ENCODE results near the gene PLBD2. TPM values are rescaled to one million over a fixed set of nuclear protein-coding genes. Genes with fewer than 3 reads are reported as not detected.

The PLBD2 gene
- total and polyA plus RNA-seq, 9 of the 15 experiments (the other 6 are each of a cell fraction or from before 2014, with no cell fraction given), result 2.4 to 37.4 (median 6.0) TPM

DNA sequence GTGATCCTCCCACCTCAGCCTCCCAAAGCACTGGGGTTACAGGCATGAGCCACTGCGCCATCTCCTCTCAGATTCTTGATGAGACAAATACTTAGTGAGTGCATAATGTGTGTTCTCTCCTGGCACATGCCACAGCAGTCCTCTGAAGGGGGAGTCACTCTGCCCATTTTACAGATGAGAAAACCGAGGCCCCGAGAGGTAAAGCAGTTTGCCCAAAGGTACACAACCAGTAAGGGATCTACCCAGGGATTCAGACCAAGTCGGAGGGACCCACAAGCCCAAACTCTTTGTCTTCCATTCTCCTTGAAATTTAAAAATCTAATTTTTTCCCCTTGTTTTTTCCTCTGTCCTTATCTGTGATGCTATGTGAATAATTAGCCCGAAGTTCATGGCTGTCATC, 6.3 kb downstream of the PLBD2 start:
- WGBS (ENCODE audit: insufficient coverage, low coverage, missing lambda C conversion rate), result 72% methylated on average over 5 of the region's 5 CpGs
- DNase-seq (ENCODE audit: extremely low read depth in 1 of 4, low spot score in 3 of 4) (no peak), FAIRE-seq (no peak), ATAC-seq (no peak)
- no peak overlapping the region for H2AFZ ChIP-seq (ENCODE audit: low read depth, low read length)
- H3K4me2 ChIP-seq (ENCODE audit: insufficient read depth, low read length), result no peak overlapping the region
- H3K9ac ChIP-seq (ENCODE audit: insufficient read depth in 1 of 2, low read depth in 2 of 2, low read length in 2 of 2), result no peak overlapping the region
- in situ Hi-C loops (cut with MboI) (no loop called here), intact Hi-C loops (cut with micrococcal nuclease) (no loop called here)
- ChIA-PET CTCF (ENCODE audit: low intra/inter-chr PET ratio) (interaction anchor here (0.6 kb wide), 1 partner anchor 501 kb away, joined by 3 read pairs; no protein-coding TSS in a partner anchor), POLR2A (interaction anchor here (0.7 kb wide), 1 partner anchor 28 kb away, joined by 3 read pairs; no protein-coding TSS in a partner anchor)
- no peaks in the 10 kb centered on the region for H3K9me1 ChIP-seq (ENCODE audit: control insufficient read depth, insufficient read depth, low read length)
- H3K27me3 ChIP-seq (ENCODE audit: control insufficient read depth in 2 of 2, insufficient read depth in 2 of 2, low read length in 2 of 2), result no peaks in the 10 kb centered on the region
- BruUV-seq (replicated peaks), result no TSS peak
- peaks cover 10% of the 10 kb centered on the region for H3K79me2 ChIP-seq (ENCODE audit: control insufficient read depth, insufficient read depth, low read length)
- peaks cover 42% of the 10 kb centered on the region; the same call in 2 of the 3 replicates for H3K36me3 ChIP-seq (ENCODE audit: control insufficient read depth, insufficient read depth, low read length)
- H3K4me3 ChIP-seq, result no peak overlapping the region
- peaks cover 6 to 11% of the 10 kb centered on the region in 2 experiments; a peak in 4 of 5 replicates for H3K4me1 ChIP-seq (replicated peaks in 1 of 2; ENCODE audit: control insufficient read depth in 2 of 2, insufficient read depth in 2 of 2, low read length in 2 of 2)
- no peak overlapping the region for H3K27ac ChIP-seq (ENCODE audit: extremely low read depth, low read depth, low read length)
- no peaks in the 10 kb centered on the region for H3K9me3 ChIP-seq (replicated peaks; ENCODE audit: control insufficient read depth, insufficient read depth, low read depth, low read length)
- peaks cover 7% of the 10 kb centered on the region for H4K20me1 ChIP-seq (replicated peaks; ENCODE audit: control insufficient read depth, insufficient read depth, low read length)
- no peak for TF ChIP-seq GTF2F1 (IDR thresholded peaks at IDR 0.05; ENCODE audit: low read depth, low read length)
- TF ChIP-seq HNRNPH1 (optimal IDR thresholded peaks at IDR 0.05; ENCODE audit: low read depth, low read length), result no peak
- TF ChIP-seq, protein P1, sequence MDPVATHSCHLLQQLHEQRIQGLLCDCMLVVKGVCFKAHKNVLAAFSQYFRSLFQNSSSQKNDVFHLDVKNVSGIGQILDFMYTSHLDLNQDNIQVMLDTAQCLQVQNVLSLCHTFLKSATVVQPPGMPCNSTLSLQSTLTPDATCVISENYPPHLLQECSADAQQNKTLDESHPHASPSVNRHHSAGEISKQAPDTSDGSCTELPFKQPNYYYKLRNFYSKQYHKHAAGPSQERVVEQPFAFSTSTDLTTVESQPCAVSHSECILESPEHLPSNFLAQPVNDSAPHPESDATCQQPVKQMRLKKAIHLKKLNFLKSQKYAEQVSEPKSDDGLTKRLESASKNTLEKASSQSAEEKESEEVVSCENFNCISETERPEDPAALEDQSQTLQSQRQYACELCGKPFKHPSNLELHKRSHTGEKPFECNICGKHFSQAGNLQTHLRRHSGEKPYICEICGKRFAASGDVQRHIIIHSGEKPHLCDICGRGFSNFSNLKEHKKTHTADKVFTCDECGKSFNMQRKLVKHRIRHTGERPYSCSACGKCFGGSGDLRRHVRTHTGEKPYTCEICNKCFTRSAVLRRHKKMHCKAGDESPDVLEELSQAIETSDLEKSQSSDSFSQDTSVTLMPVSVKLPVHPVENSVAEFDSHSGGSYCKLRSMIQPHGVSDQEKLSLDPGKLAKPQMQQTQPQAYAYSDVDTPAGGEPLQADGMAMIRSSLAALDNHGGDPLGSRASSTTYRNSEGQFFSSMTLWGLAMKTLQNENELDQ (CRISPR knock-in tag; IDR thresholded peaks at IDR 0.05; ENCODE audit: borderline replicate concordance), result no peak
- no peak for TF ChIP-seq CBX3 (IDR thresholded peaks at IDR 0.05; ENCODE audit: borderline replicate concordance in 1 of 2, low read length in 2 of 2)
- peak in 1 of 2 experiments; percentile 73; a peak in 2 of 4 replicates for TF ChIP-seq KDM1A (IDR thresholded peaks at IDR 0.05)
- no peak for TF ChIP-seq TAF9B (IDR thresholded peaks at IDR 0.05; ENCODE audit: partially characterized antibody)
- peak; percentile 60; the same call in 1 of the 2 replicates for TF ChIP-seq HDAC2 (IDR thresholded peaks at IDR 0.05)
- TF ChIP-seq CHD4 (IDR thresholded peaks at IDR 0.05; ENCODE audit: insufficient read depth, insufficient replicate concordance, low read depth, low read length, poor library complexity, severe bottlenecking), result peak; percentile 52
- no peak for TF ChIP-seq NR2C2 (CRISPR knock-in tag; IDR thresholded peaks at IDR 0.05)
- no peak for TF ChIP-seq NR2C2 (tag; IDR thresholded peaks at IDR 0.05)
- no peak for TF ChIP-seq ZNF436 (CRISPR knock-in tag; IDR thresholded peaks at IDR 0.05)
- peak; percentile 89 for TF ChIP-seq ADNP (tag; IDR thresholded peaks at IDR 0.05)
- TF ChIP-seq, protein P2, sequence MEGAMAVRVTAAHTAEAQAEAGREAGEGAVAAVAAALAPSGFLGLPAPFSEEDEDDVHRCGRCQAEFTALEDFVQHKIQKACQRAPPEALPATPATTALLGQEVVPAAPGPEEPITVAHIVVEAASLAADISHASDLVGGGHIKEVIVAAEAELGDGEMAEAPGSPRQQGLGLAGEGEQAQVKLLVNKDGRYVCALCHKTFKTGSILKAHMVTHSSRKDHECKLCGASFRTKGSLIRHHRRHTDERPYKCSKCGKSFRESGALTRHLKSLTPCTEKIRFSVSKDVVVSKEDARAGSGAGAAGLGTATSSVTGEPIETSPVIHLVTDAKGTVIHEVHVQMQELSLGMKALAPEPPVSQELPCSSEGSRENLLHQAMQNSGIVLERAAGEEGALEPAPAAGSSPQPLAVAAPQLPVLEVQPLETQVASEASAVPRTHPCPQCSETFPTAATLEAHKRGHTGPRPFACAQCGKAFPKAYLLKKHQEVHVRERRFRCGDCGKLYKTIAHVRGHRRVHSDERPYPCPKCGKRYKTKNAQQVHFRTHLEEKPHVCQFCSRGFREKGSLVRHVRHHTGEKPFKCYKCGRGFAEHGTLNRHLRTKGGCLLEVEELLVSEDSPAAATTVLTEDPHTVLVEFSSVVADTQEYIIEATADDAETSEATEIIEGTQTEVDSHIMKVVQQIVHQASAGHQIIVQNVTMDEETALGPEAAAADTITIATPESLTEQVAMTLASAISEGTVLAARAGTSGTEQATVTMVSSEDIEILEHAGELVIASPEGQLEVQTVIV (CRISPR knock-in tag; IDR thresholded peaks at IDR 0.05; ENCODE audit: borderline replicate concordance), result no peak
- no peak for TF ChIP-seq MEF2D (tag; conservative IDR thresholded peaks at IDR 0.05; ENCODE audit: low read depth)
- no peak for TF ChIP-seq ZBED1 (IDR thresholded peaks at IDR 0.05)
- TF ChIP-seq RBM34 (IDR thresholded peaks at IDR 0.05; ENCODE audit: borderline replicate concordance, insufficient read depth, low read length), result no peak
- no peak for TF ChIP-seq SP2 (IDR thresholded peaks at IDR 0.05; ENCODE audit: extremely low read depth, low read depth, low read length, poor library complexity, severe bottlenecking)

Measured in K562 (cell line).